ENCODE results near the gene PARVG.
"Not testable (repeated sequence)": the region's sequence is repeated elsewhere in the genome, so short reads cannot be mapped to it uniquely, and the experiment has no call there.

Gene PARVG

GRCh38 chr22:44214764-44215163 lies 34.0 kb downstream of the PARVG start:
- DNase-seq: no peak

GRCh38 chr22:44215287-44215686 lies 34.6 kb downstream of the PARVG start:
- DNase-seq: no peak

GRCh38 chr22:44217346-44217745 lies 36.6 kb downstream of the PARVG start:
- DNase-seq: no peak

GRCh38 chr22:44218071-44218470 lies 37.3 kb downstream of the PARVG start:
- no peak for DNase-seq

- DNase-seq: no peak
Measured at GRCh38 chr22:44219101-44219870, 38.6 kb downstream of the PARVG start.

GRCh38 chr22:44220727-44221680 lies 40.3 kb downstream of the PARVG start:
- no peak for DNase-seq

- no peak for DNase-seq
Measured at GRCh38 chr22:44221710-44222475, 41.2 kb downstream of the PARVG start.

GRCh38 chr22:44224166-44224565 lies 43.4 kb downstream of the PARVG start:
- DNase-seq: no peak

- DNase-seq: no peak
Measured at GRCh38 chr22:44225091-44225689, 44.5 kb downstream of the PARVG start.

- no peak for DNase-seq
Measured at GRCh38 chr22:44225812-44226211, 45.1 kb downstream of the PARVG start.

GRCh38 chr22:44229331-44229730 lies 48.6 kb downstream of the PARVG start:
- DNase-seq: no peak

GRCh38 chr22:44229809-44230208 lies 49.1 kb downstream of the PARVG start:
- no peak for DNase-seq

- no peak for DNase-seq
Measured at GRCh38 chr22:44231233-44231632, 50.5 kb downstream of the PARVG start.

GRCh38 chr22:44234372-44234771 lies 53.6 kb downstream of the PARVG start:
- DNase-seq: not testable (repeated sequence)

GRCh38 chr22:44237290-44237689 lies 56.6 kb downstream of the PARVG start:
- DNase-seq: no peak

GRCh38 chr22:44241121-44241520 lies 60.4 kb downstream of the PARVG start:
- not testable (repeated sequence) for DNase-seq

- DNase-seq: no peak
Measured at GRCh38 chr22:44242946-44243724, 62.4 kb downstream of the PARVG start.

GRCh38 chr22:44243761-44244160 lies 63.0 kb downstream of the PARVG start:
- no peak for DNase-seq

- DNase-seq: no peak
Measured at GRCh38 chr22:44244265-44244822, 63.6 kb downstream of the PARVG start.

GRCh38 chr22:44245438-44245837 lies 64.7 kb downstream of the PARVG start:
- DNase-seq: no peak

- DNase-seq: no peak
Measured at GRCh38 chr22:44245867-44246266, 65.1 kb downstream of the PARVG start.
